ENCODE measurements around the gene C19orf33. TPM values are rescaled to one million over a fixed set of nuclear protein-coding genes. Genes with fewer than 3 reads are reported as not detected.
"Not testable (repeated sequence)": the region's sequence is repeated elsewhere in the genome, so short reads cannot be mapped to it uniquely, and the experiment has no call there.

The C19orf33 gene
- total RNA-seq, 1 donor from 2014 or later: 18.3 TPM

DNA sequence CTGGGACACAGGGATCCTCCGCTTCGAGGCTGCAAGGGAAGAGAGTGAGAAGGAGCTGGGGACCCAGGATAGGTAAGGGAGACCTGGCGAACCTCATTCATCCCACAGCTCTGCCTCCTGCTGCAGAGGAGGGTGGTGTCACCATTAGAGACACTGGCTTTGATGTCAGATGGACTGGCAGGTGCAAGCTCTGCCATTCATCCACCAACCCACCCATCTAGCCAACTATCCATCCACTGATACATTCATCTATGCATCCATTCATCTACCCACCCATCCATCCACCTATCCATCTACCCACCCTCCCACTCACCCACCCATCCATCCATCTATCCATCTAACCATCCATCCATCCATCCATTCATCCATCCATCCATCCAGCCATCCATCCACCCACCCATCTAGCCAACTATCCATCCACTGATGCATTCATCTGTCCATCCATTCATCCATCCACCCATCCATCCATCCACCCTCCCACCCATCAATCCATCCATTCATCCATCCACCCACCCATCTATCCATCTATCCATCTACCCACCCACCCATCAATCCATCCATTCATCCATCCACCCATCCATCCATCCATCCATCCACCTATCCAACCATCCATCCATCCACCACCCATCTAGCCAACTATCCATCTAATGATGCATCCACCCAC lies 5.7 kb downstream of the C19orf33 start:
- no peak for DNase-seq

DNA sequence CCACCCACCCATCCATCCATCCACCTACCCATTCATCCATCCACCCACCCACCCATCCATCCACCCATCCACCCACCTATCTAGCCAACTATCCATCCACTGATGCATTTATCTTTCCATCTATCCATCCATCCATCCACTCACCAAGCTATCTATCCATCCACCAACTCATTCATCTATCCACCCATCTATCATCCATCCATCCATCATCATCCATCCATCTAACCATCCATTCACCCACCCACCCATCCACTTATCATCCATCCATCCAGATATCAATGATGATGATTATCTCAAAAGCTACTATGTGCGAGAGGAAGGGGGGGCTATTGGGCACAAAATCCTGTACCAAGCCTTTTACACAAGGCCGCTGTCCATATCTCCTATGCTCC lies 6.2 kb downstream of the C19orf33 start:
- DNase-seq: no peak

DNA sequence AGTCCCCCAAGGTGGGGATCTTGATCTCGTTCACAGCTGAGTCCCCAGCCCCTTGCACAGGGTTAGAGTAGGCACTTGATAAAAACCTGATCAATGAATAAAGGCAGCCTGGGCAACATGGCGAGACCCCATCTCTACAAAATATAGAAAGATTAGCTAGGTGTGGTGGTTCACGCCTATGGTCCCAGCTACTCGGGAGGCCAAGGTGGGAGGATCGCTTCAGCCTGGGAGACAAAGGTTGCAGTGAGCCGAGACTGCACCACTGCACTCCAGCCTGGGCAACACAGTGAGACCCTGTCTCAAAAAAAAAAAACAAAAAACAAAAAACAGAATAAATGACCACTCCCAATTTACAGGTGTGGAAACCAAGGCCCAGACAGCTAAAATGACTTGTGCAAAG lies 6.9 kb downstream of the C19orf33 start:
- no peak for DNase-seq

DNA sequence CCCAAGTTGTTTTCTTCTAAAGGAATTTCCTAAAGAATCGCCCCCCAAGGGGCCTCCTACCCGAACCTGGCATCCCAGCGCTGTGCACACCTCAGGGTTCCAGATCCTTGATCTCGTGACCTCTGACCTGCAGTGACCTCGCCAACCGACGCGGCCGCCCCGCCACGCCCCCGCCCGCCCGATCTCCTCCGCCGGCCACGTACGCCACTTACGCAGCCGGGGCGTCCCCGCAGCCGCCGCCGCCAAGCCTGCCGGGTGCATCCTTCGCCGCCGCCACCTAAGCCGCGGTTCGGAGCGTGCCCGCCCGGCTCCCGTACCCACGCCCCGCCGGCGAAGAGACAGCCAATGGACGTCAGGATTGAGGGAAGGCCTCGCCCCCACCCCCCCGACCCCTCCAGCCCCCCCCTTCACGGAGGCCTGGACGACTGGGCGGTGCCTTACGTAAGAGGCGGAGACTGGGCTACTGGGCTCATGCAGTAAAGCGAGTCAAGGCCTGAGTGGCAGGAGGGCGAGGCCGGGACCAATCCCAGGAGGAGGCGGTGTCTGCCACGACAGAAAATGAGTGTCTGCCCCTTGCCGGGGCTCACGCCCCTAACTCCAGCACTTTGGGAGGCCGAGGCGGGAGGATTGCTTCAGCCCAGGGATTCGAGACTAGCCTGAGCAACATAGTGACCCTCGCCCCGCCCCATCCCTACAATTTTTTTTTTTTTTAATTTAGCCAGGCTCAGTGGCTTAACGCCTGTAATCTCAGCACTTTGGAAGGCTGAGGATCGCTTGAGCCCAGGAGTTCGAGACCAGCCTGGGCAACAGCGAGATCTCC lies 11.8 kb downstream of the C19orf33 start, which contains the start of gene YIF1B:
Gene YIF1B (minus strand): TSS at position 291 of the 820 bp plus-strand sequence. CDS start 30 bp downstream, at position 261.
- DNase-seq: peak; percentile 97

DNA sequence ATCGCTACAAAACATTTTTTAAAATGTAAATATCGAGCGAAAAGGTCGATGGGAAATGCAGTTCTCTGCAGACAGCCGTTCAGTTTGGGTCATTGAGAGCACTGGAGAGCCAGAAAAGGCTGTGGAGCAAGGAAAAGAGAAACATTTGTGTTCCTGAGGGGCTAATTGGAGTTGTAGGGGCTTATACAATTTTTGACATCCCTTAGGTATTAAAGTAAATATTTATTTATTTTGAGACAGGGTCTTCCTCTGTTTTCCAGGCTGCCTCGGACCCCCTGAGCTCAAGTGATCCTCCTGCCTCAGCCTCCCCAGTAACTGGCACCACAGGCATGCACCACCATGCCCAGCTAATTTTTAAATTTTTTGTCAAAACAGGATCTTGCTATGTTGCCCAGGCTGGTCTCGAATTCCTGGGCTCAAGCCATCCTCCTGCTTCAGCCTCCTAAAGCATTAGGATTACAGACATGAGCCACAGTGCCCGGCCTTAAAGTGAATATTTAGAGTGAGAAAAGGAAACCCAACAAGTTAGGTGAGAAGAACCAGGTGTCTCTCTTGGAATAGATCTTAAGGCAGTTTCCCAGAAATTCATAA lies 12.5 kb downstream of the C19orf33 start:
- DNase-seq: no peak

DNA sequence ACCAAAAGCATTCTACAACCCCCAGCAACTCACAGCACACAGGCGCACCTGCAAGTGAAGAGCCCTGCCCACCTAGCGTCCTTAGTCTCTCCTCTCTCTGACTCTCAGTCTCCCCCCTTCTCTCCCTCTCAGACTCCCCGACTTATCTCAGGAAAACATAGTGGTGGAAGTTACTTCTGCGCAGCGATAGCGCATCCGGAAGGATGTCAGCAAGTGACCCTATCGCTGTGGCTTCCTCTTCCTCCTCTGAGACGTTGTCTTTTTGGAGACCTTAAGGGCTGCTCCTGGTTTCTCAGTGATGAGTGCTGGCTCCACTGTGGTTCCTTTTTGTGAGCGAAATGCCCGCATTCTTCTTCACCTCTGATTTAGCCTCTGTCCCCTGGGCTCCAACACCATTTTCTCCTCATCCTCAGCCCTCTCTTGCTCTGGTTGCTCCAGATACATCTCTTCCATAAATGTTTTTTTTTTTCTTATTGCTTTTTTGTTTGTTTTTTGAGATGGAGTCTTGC lies 13.1 kb downstream of the C19orf33 start:
- DNase-seq: no peak

DNA sequence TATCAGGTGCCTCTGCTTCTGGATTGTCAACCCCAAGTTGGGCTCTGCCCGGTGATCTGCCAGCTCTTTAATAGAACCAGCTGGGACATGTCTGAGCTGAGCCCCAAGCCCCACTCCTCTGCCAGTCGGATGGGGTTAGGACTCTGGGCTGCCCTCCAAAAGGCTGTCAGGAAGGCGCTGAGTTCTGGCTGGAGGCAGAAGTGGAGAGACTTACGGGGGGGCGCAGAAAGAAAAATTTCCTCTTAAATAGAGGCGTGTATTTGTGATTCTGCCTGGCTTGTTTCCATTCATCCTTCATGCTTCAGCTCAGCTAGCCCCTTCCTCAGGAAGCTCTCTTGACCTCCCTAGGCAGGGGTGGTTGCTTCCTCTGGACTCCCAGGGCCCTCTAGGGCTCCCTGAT lies 14.6 kb downstream of the C19orf33 start:
- DNase-seq: no peak

DNA sequence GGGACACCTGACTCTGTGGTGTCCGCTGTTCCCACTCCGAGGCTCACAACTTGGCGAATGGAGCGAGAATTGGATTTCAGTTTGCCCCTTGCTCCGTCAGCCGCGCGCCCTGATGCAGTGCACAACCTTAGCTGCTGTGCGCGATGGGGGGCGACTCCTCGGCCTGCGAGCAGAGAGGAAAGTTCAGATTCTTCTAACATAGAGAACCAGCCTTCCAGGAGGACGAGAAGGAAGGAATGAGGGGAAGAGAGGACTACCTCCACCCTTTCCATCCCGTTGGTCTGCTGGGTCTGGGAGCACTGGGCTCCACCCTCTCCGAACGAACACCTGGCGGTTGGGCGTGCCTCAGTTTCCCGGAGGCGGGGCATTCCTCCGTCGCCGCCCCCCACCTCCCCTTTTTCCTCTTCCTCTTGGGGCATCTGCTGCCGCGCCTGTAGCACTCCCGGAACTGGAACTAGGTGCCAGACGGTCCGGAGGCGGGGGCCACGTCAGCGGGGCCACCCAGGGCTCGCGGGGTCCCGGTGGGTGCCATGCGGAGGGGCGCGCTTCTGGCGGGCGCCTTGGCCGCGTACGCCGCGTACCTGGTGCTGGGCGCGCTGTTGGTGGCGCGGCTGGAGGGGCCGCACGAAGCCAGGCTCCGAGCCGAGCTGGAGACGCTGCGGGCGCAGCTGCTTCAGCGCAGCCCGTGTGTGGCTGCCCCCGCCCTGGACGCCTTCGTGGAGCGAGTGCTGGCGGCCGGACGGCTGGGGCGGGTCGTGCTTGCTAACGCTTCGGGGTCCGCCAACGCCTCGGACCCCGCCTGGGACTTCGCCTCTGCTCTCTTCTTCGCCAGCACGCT lies 15.6 kb downstream of the C19orf33 start, which contains the start of gene KCNK6:
Gene KCNK6 (plus strand): TSS at position 425 of the 838 bp plus-strand sequence. CDS start 106 bp downstream, at position 531.
- no peak for DNase-seq

DNA sequence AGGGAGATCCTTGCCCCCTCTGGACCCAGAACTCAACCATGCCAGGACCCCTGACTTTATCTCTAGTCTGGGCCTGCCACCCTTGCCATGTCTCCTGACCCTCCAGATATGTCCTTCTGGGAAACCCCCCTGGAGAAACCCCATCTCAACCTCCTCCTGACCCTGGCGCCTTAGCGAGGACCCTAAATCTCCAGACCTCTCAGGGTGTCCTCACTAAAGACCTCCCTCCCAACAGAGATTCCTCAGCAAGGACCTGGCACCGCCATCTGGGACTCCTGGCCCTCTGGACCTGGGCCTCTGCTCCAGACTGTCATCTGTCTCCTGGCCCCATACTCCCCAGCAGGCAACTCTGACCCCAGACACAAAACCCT lies 16.9 kb downstream of the C19orf33 start:
- DNase-seq: no peak

DNA sequence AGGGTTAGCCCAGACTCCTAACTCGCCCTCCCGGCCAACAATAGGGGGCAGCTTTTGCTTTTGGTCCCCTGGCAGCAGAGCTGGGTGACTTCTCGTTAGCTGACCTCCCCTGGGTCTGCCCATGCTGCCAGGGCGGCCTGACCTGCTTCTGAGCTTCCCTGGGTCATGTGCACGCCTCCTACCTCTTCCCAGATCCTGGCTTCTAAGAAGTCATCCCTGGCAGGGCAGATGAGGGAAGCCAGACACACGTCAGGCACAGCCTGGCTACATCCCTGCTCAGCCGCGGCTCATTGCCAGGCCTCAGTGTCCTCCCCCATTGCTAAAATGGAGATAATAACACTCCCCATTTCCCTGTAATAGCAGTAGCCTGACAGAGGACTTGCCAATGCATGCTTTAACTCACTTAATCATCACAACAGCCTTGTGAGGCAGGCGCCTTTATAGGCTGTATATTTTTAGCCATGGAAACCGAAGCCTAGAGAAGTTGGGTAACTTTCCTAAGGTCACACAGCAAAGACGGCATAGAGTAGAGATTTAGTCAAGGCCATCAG lies 17.7 kb downstream of the C19orf33 start:
- no peak for DNase-seq

DNA sequence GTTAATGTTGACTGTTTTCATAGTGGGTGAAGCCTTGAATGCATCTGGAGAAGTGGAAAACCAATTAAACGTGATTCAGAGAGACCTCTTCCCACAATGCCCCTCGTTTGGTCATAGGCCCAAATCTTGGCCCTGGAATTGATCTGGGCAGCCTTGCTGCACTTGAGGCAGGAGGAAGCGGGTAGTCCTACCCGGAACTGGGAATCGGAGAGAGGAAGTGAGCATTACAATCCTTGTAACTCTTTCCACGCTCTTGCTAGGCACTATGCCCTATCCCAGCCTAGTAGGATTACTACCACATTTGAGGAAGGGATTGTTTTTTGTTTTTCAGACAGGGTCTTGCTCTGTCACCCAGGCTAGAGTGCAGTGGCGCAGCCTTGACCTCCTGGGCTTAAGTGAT lies 19.2 kb downstream of the C19orf33 start:
- no peak for DNase-seq

DNA sequence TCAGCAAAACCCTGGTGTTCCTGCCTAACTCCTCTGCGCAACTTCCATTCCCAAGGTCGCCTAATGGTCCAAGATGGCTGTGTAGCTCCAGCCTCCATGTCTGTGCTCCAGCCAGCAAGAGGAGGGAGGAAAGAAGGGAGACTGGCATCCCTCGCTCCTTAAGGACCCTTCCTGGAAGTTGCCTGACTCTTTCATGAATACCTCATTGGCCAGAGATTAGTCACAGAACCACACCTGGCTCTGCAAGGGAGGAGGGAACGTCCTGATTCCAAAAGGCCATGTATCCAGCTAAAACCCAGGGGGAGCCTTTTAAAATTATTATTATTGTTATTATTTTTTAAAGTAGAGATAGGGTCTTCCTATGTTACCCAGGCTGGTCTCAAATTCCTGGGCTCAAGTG lies 20.4 kb downstream of the C19orf33 start:
- no peak for DNase-seq

DNA sequence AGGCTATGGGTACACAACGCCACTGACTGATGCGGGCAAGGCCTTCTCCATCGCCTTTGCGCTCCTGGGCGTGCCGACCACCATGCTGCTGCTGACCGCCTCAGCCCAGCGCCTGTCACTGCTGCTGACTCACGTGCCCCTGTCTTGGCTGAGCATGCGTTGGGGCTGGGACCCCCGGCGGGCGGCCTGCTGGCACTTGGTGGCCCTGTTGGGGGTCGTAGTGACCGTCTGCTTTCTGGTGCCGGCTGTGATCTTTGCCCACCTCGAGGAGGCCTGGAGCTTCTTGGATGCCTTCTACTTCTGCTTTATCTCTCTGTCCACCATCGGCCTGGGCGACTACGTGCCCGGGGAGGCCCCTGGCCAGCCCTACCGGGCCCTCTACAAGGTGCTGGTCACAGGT lies 22.5 kb downstream of the C19orf33 start:
- DNase-seq: no peak

DNA sequence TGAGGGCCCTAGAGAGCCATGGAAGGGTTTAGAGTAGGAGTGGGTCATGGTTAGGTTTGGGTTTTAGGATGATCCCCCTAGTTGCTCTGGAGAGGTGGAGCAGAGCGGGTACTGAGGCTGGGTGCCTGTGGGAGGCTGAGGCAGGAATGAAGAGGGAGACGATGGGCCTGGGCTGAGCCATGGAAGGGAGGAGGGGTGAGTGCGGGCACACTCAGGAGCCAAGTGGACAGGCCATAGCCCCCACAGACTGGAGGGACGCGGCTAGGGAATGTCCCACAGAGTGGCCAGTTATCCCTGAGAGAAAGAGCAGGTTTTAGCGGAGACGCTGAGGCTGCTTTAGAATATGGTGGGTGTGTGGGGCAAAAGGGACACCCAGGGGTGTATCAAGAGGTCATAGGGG lies 25.6 kb downstream of the C19orf33 start:
- DNase-seq: no peak

DNA sequence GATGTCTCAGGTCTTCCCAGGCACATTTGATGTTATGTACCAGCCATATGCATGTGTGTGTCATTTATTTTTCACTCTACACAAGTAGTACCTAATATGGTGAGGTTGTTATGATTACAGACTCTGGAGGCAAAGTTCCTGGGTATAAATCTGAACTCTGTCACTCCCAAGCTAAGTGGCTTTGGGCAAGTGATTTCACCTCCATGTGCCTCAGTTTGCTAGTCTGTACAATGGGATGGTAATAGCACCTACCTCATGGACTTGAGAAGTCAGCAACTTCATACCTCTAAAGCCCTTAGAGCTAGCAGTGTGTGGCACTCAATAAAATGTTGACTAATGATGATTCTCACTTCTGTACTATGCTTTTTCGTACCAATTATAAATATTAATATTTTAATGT lies 27.7 kb downstream of the C19orf33 start:
- no peak for DNase-seq

DNA sequence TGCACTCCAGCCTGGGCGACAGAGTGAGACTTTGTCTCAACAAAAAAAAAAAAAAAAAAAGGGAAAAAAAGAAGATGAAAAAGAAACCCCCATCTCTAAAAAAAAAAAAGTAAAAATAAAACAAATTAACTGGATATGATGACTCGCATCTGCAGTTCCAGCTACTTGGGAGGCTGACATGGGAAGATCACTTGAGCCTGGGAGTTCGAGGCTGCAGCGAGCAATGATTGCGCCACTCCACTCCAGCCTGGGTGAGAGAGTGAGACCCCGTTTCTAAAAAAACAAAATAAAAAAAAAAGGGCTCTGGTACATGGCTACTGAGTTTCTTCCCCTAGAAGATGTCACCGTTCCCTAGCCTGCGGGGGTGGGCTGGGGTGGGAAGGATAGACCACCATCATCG lies 29.2 kb downstream of the C19orf33 start:
- no peak for DNase-seq

DNA sequence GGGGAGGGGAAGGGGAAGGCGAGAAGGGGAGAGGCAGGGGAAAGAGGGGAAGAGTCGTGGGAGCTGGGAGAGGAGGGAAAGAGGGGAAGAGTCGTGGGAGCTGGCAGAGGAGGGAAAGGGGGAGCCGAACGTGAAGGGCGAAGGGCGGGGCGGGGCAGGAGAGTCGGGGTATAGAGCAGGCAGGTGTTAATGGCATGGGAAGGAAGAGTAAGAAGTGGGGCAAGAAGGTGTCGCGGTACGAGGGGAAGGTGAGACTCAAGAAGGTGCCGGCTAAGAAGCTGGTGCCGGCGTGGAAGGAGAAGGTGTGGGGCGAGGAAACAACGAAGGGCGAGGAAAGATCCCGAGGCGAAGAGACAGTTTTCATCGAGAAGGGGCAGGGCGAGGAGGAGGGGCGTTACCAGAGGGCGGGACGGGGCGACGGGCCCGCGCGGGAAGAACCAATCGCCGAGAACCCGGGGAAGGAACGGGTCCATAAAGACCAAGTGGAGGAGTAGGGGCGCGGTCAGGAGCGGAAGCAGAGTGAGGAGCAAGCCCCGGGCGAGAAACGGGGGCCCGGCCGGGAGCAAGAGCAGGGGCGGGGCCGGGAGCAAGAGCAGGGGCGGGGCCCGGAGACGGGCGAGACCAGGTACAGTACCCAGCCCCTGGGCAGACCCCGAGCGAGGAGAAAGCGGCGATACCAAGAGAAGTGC lies 32.0 kb downstream of the C19orf33 start:
- peak; percentile 89 for DNase-seq

DNA sequence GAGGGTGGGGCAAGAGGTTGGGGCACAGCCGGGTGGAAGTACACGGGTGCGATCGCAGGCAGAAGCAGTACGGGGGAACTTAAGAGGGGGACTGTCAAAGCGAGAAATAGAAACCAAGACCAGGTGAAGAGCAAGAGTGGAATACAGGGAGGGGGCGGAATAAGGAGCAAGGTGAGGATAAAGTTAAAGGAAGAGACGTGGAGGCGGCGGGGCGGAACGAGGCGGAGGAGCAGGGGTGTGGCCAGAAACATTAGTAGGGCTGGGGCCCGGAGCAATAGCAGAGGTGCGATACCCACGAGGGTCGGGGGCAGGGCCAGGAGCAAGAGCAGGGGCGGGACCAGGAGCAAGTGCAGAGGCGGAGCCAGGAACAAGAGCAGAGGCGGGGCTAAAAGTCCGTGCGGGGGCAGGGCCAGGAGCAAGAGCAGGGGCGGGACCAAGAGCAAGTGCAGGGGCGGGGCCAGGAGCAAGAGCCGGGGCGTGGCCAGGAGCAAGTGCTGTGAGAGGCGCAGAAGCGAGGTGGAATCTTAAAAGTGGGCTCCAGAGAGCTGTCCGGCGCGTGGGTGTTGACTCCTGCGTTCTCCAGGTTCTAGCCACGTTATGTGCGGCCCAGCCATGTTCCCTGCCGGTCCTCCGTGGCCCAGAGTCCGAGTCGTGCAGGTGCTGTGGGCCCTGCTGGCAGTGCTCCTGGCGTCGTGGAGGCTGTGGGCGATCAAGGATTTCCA lies 32.7 kb downstream of the C19orf33 start:
- DNase-seq: peak; percentile 63

DNA sequence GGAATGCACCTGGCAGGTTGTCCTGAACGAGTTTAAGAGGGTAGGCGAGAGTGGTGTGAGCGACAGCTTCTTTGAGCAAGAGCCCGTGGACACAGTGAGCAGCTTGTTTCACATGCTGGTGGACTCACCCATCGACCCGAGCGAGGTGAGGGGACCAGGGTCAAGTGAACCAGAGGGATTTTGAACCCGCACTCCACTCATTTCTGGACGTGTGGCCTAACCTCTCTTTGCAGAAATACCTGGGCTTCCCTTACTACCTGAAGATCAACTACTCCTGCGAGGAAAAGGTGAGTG lies 33.3 kb downstream of the C19orf33 start:
- DNase-seq: no peak

DNA sequence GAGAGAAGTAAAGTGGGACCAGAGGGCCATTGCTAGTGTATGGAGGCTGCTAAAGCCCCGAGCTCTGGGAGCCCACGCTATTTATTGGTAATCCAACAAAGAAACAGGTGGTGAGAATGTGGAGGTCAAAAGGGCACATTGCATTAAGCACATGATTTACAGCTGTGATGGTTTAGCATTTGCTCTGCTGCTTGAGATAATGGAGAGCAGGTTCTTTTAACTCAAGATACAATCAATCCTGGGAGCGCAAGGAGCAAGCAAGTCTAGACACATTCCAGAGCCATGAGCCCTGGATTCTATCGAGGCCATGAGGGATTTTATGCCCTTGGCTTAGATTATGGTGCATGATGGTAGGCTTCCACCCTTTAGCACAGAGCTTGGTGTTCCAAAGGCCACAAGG lies 35.0 kb downstream of the C19orf33 start:
- DNase-seq: not testable (repeated sequence)

DNA sequence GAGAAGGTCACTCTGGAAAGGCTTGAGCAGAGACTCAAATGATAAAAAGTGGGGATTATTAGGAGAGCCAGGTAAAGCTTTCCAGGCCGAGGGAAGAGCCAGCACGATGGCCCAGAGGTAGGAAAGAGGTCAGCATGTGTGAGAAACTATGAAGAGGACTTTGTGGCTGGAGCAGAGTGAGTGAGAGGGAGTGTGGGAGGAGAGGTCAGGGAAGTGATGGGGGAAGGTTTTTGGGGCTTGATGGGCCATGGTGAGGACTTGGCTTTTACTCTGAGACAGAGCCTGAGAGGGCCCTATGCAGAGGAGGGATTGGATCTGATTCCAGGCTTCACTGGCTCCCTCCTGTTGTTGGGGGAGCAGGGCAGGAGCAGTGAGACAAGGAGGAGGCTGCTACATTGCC lies 36.9 kb downstream of the C19orf33 start:
- no peak for DNase-seq
